ENCODE results near the gene TUBB3.

GRCh38 chr16:89936508-89936907 is 13.4 kb downstream of the TUBB3 start:
- TF ChIP-seq, protein P1, sequence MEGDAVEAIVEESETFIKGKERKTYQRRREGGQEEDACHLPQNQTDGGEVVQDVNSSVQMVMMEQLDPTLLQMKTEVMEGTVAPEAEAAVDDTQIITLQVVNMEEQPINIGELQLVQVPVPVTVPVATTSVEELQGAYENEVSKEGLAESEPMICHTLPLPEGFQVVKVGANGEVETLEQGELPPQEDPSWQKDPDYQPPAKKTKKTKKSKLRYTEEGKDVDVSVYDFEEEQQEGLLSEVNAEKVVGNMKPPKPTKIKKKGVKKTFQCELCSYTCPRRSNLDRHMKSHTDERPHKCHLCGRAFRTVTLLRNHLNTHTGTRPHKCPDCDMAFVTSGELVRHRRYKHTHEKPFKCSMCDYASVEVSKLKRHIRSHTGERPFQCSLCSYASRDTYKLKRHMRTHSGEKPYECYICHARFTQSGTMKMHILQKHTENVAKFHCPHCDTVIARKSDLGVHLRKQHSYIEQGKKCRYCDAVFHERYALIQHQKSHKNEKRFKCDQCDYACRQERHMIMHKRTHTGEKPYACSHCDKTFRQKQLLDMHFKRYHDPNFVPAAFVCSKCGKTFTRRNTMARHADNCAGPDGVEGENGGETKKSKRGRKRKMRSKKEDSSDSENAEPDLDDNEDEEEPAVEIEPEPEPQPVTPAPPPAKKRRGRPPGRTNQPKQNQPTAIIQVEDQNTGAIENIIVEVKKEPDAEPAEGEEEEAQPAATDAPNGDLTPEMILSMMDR (IDR thresholded peaks at IDR 0.05), result no peak
- no peak for TF ChIP-seq POLR2AphosphoS5 (IDR thresholded peaks at IDR 0.05)

All from gastroesophageal sphincter (tissue), 3 donors.